ENCODE results near the gene MYRF.
A peak's percentile ranks its signal among the peaks of the same experiment; 100 is the strongest.

Gene MYRF

GRCh38 chr11:61776561-61777075 is 24.2 kb downstream of the MYRF start:
- DNase-seq (ENCODE audit: low read depth, low spot score) = no peak

GRCh38 chr11:61777234-61778090 is 25.0 kb downstream of the MYRF start:
- no peak for DNase-seq (ENCODE audit: low read depth, low spot score)

- DNase-seq (ENCODE audit: low read depth, low spot score) = no peak
Observed at GRCh38 chr11:61778357-61778886, 26.0 kb downstream of the MYRF start.

DNA sequence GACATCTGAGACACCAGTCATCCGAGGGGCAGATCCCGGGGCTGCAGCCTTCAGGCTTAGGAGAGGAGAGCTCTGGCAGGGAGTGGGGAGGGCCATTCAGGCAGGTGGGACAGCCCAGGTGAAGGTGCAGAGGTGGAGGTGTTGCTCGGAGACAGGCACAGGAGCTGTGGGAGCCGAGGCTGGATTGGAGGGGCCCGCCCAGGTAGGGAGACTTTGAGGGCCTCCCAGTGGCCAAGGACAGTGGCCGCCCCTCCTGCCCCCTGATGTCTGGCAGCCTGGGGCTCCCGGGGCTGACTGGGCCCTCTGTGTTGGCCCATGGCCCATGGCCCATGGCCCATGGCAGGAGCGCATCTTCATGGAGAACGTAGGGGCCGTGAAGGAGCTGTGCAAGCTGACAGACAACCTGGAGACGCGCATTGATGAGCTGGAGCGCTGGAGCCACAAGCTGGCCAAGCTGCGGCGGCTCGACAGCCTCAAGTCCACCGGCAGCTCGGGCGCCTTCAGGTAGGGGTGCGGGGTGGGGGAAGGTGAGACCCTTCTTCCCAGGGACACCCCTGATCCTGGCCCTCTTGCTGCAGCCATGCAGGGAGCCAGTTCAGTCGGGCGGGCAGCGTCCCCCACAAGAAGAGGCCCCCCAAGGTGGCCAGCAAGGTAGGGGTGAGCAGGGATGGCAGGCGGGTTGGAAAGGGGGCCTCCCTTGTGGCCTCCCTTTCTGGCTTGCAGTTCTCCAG is 26.6 kb downstream of the MYRF start:
- DNase-seq (ENCODE audit: low read depth, low spot score) = no peak

GRCh38 chr11:61779666-61780525 is 27.5 kb downstream of the MYRF start:
- DNase-seq (ENCODE audit: low read depth, low spot score) = no peak

- no peak for DNase-seq (ENCODE audit: low read depth, low spot score)
Observed at GRCh38 chr11:61780581-61781162, 28.2 kb downstream of the MYRF start.

DNA sequence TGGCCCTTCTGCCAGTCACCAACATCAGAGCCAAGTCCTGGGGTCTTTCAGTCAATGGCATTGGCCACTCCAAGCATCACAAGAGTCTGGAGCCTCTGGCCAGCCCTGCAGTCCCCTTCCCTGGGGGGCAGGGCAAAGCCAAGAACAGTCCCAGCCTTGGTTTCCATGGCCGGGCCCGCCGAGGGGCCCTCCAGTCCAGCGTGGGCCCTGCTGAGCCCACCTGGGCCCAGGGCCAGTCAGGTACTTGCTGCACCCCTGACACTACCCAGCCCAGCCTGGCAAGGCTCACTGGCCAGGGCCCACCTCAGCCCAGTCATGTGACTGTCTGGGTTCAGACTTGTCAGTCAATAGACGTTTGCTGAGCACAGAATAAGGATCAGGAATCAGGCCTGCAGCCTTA is 29.1 kb downstream of the MYRF start:
- DNase-seq (ENCODE audit: low read depth, low spot score) = no peak

GRCh38 chr11:61782299-61782698 is 29.9 kb downstream of the MYRF start:
- DNase-seq (ENCODE audit: low read depth, low spot score) = no peak

- DNase-seq (ENCODE audit: low read depth, low spot score) = no peak
Observed at GRCh38 chr11:61782841-61783240, 30.4 kb downstream of the MYRF start.

DNA sequence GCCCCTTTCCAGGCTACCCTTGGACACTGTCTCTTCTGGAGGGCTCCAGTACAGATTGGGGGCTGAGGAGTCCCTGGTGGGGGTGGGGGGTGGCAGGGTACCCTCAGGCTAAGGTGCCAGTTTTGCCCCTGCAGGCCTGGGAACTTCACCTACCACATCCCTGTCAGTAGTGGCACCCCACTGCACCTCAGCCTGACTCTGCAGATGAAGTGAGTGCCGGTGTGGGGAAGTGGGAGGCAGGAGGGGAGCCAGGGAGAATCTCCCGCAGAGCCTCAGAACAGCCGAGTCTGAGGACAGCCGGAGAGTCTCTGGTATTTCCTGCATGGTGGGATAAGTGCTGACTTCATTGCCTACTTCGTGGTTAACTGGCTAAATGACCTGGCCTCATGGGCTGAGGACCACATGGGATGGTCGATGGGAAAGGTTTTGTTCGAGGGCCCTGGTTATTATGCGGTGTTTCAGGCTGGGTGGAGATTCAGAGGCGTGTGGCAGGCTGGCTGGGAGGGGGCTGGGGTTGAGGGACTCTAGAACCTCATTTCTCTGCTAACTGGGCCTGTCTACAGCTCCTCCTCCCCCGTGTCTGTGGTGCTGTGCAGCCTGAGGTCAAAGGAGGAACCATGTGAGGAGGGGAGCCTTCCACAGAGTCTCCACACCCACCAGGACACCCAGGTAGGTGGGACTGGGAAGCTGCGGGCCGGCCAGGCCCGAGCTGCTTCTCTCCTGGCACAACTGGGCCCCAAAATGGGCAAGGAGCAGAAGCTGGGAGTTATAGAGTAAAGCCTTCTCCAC is 31.5 kb downstream of the MYRF start:
- peak; percentile 46 for DNase-seq (ENCODE audit: low read depth, low spot score)

DNA sequence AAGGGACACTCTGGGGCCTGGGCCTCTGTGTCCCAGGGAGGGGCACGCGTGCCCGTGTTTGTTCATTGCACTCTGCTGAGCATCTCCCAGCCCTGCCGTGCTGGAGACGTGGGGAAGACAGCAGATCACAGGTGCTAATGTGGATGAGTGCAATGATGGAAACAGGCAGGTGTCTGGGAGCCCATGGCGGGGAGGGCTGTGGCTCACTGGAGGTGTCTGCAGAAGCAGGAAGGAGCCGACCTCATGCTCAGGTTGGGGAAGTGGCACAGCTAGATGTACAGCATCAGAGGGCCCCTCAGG is 32.0 kb downstream of the MYRF start:
- no peak for DNase-seq (ENCODE audit: low read depth, low spot score)

DNA sequence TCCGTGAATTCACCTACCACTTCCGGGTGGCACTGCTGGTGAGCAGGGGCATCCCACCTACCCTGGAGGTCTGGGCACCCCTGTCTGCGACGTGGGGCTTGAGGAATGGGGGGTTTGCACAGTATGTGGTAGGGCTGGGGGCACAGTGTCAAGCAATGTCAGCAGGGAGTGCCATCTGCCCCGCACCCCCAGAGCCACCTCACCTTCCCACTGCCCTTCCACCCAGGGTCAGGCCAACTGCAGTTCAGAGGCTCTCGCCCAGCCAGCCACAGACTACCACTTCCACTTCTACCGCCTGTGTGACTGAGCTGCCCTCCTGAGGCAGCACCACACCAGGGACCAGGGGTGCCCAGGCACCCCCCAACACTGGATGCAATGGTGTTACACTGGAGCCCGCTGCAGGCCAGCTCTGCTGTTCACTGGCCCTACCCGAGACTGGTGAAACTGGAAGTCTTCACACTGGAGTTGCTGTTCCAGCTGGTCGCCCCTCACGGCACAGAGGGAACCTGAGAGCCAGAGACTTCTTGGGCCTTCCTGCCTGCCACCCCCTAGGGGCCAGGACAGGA is 33.5 kb downstream of the MYRF start:
- no peak for DNase-seq (ENCODE audit: low read depth, low spot score)

GRCh38 chr11:61787928-61788491 is 35.6 kb downstream of the MYRF start:
- DNase-seq (ENCODE audit: low read depth, low spot score) = peak; percentile 24

GRCh38 chr11:61791737-61792309 is 39.4 kb downstream of the MYRF start:
- no peak for DNase-seq (ENCODE audit: low read depth, low spot score)

DNA sequence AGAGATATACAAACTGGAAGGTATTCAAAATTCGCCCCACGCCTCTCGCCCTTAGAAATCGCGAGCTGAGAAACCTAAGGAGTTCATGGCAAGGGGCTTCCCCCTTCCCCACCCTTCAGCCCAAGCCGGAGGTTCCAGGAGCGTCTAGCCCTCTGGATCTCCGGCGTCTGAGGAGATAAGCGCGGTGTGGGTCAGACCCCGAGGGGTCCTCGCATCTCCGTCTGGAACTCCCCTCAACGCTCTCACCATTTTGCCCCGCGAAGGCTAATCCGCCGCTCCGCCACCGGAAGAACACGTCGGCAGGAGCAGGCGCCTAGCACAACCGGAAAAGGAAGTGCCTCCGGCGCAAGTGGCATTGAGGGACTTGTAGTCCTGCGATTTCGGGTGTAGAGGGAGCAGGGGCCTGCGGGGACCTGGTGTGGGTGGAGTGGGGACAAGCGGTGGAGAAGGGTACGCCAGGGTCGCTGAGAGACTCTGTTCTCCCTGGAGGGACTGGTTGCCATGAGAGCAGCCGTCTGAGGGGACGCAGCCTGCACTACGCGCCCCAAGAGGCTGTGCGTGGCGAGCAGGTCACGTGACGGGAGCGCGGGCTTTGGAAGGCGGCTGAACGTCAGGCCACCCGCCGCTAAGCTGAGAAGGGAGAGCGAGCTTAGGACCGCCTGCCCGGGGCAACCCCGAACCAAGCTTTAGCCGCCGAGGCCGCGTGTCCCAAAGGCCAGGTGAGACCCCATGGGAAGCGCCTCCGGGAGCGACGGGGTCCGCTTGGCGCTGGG is 40.1 kb downstream of the MYRF start, which contains the start of the genes FEN1 and TMEM258:
FEN1 (plus strand) TSS at position 602 of the 773 bp plus-strand sequence. CDS start 2,451 bp downstream, outside the sequence.
TMEM258 (minus strand) TSS at position 290 of the 773 bp plus-strand sequence; CDS start at position 249, 41 bp downstream.
- peak; percentile 88 for DNase-seq (ENCODE audit: low read depth, low spot score)

- DNase-seq (ENCODE audit: low read depth, low spot score) = no peak
Observed at GRCh38 chr11:61793083-61793828, 40.8 kb downstream of the MYRF start.

DNA sequence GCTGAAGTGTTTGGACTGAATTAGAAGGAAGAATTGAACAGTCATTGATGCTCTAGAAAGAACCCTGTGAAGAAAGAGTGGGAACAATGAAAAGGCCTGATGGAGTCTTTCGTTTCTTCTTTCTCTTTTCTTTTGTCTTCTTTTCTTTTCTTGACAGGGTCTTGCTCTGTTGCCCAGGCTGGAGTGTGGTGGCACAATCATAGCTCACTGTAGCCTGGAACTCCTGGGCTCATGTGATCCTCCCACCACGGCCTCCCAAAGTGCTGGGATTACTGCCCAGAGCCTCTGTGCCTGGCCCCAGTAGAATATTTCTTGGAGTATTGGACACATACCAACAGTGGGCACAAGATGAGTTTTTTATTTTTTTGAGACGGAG is 41.4 kb downstream of the MYRF start:
- no peak for DNase-seq (ENCODE audit: low read depth, low spot score)

DNA sequence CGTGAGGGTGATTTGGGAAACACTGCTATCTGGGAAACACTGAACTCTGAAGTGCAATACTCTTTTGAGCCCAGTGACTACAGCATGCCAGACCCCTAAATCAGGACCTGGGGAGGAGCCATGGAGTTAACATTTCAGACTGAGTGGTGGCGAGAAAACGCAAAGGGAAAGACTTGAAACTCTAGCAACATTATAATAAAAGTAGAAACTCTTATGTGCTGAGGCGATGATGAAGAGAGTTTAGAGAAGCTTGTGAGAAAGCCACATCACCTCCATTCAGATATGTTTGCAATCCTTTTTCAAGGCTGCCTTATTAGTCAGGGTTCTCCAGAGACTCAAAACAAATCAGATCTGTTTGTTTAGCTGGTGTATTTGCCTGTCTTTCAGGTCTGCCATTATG is 42.1 kb downstream of the MYRF start:
- DNase-seq (ENCODE audit: low read depth, low spot score) = no peak

Data from smooth muscle cell of the brain vasculature (primary cell).